Testis (tissue), 2 donors: ENCODE results near the gene DENND1A.

ENCODE experiments used
- POLR2A ChIP-seq: fragments of 450-650 bp; IDR thresholded peaks from one replicate; pipeline ENCODE4 v1.6.1; 2017; ENCODE audit warnings: antibody characterized with exemption, mild to moderate bottlenecking, moderate library complexity
- TF ChIP-seq, protein P1 (sequence below), 3 experiments: fragments of 450-650 bp in 2 of 3; fragments of 200-600 bp in 1 of 3; sonication (generic) in 1 of 3; IDR thresholded peaks; one replicate each; pipeline ENCODE4 v1.5.1; 2016 to 2019; ENCODE audit warnings: antibody characterized with exemption in 3 of 3, mild to moderate bottlenecking in 2 of 3, moderate library complexity in 1 of 3

DNA sequence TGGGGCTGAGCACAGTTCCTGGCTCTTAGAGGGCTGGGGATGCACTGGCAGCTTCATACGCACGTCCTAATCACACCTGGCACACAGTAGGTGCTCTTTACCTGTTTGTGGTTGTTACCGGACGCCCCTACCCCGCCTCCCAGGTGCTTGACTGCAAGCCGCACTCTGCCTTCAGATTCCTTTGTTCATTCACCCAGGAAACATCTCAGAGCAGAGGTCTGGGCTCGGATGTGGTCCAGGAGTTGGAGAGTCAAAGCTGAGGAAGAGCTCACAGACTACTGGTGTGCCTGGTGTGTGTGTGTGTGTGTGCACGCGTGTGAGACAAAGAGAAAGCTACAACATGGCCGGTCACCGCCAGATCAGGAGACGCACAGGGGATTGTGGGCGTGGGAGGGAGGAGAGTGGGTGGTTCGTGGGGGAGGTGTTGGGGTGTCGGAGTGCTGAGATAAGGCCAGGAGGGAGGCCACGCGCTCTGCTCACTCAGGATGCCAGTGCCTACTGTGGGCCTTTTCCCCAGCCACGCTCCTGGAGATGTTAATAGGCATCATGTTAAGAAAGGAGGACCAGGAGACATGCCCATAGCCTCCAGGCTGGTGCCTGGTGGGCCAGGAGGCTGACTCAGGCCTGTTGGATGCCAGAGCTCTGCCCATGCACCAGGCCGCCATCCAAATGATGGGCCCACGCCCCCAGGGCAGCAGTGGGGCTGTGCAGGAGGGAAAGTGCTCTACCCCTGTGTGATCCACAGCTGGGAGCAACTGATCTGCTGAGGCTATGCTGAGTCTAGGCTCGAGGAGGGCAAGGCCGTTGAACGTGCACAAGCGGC, 534.0 kb downstream of the DENND1A start:
- TF ChIP-seq, protein P1, sequence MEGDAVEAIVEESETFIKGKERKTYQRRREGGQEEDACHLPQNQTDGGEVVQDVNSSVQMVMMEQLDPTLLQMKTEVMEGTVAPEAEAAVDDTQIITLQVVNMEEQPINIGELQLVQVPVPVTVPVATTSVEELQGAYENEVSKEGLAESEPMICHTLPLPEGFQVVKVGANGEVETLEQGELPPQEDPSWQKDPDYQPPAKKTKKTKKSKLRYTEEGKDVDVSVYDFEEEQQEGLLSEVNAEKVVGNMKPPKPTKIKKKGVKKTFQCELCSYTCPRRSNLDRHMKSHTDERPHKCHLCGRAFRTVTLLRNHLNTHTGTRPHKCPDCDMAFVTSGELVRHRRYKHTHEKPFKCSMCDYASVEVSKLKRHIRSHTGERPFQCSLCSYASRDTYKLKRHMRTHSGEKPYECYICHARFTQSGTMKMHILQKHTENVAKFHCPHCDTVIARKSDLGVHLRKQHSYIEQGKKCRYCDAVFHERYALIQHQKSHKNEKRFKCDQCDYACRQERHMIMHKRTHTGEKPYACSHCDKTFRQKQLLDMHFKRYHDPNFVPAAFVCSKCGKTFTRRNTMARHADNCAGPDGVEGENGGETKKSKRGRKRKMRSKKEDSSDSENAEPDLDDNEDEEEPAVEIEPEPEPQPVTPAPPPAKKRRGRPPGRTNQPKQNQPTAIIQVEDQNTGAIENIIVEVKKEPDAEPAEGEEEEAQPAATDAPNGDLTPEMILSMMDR (IDR thresholded peaks at IDR 0.05) = no peak
- TF ChIP-seq POLR2A = no peak
